ENCODE measurements around the gene AMMECR1.

Gene AMMECR1

DNA sequence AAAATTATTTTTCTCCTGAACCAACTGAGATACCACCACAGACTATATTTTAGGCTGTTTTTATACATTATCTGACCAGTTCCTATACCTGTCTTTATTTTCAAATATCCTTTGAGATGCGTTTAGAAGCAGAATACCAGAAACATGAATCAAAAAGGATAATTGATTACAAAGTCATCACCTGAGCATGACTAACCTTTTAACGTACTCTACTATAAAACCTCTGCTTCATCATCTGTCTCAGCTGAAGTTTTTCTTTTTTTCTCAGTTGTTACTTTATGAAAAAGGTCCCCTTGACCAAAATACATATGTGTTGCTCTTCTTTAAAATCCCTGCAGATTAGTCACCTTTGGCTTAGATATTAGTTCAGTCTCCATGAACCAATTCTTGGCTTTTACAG lies 109.8 kb downstream of the AMMECR1 start:
- DNase-seq: no peak

DNA sequence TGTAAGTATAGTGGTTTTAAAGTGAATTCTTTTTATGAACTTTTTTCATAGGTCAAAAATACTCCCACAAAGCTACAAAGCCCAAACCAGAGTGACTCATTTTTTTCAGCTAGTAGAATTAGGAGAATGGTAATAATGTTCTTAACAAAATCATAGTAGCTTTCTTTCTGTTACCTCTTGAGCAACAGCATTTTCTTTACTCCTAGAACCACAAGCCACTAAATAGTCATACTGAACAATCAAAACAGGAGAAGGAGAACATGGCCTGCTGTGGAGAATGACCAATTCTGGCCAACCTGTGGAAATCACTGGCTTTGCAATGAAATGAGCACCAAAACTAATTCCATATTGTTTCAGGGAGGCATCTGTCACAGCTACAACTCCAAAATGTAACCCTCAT lies 112.9 kb downstream of the AMMECR1 start:
- peak; percentile 18 for DNase-seq

DNA sequence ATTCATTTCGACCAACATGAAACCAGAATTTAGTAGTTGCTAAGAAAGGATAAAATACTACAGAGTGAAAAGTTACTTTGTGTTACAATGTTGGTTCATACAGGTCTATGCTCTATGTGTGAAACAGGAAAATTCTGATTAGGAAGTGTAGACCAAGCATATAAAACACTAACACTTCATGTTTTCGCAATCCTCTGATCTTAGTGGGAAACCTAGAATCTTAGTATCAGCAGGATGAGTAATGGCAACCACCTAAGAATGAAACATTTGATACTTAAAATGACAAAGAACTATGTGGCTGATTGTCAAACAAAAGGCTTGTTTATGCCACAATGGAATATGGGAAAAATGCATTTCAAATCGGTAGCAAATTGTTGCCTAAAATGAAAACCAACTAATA lies 116.1 kb downstream of the AMMECR1 start:
- no peak for DNase-seq

DNA sequence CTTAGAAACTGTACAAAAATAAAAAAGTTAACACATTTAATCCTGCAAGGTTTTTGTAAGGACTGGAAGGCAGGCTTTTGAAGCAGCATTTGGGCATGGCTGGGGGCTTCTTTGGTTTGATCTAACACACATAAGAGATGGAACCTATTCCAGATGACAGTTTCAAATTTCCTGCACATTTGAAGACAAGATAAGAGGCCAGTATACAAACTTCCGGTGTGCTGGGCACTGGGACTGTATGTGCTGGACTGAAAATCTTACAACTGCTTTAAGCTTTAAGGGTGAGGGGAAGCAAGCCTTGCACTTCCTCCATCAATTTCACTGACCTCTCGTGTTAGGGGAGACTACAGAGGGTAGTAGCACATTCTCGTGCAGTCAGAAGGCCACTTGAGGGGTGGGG lies 122.9 kb downstream of the AMMECR1 start:
- DNase-seq: no peak

DNA sequence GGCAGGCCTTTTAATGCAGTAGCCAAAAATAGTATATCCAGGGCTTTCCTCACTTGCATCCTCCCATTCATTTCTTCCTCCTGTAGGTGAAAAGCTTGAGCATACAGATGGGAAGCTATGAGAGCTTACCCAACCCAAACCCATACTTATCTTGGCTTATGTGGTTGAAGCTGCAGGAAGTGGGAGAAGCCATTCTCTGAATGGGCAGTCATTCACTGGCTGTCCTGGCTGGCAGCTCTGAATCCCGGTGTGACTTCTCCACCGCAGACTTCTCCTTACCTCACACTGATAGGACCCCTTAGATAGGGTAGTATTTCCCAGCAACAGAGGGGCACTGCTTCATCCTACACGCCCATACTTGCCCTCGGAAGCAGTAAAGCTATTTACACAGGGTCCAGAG lies 125.4 kb downstream of the AMMECR1 start:
- DNase-seq: no peak

DNA sequence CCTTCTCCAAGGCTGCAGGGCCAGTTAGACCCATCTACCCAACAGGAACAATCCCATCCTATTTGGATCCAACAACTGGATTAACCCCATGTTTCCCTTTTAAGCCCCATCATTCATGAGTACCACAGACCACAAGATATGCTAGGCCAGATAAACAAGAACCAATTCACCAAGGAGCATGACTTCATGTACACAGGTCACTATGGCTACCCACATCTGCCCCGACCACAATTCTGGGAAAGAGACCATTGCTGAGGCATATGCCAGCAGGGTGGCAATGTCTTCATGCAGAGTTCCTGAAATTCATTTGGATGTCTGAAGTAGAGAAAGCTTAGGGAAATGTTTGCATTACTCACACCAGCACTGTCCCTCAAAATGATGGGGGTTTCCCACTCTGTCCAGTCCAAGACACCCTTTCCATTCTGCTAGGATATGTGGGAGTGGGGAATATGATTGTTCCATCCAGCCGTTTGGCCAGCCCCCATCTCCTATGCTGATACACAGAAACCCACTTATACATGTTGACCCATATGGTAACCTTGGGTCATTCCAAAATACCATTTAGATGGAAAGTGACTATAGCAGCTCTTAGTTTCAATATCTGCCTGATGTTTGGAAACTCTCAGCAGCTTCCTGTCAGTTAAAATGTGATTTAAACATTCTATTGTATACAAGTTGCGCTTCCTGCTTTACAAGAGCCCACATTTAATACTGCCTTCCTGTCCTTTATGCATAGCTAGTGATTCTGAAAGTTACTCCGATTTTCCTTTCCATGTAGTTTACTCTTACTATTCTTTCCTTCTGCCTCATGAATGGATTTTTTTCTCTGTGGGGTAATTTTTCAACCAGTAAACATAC lies 129.0 kb downstream of the AMMECR1 start:
- no peak for DNase-seq

DNA sequence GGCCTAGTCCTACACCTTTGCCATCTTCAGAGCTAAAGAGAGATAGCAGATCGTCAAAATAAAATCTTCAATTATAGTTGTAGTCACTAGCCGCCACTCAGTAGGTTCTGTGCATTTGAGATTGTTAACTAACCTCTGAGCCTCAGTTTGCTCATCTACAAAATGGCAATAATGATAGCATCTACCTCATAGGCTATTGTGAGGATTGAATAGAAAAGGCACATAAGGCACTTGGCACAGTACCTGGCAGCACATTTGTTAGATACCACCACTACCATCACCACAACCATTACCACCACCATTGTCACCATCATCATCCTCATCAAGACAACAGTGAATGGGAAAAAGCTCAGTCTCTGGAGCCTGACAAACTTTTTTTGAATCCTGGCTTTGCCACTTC lies 134.6 kb downstream of the AMMECR1 start:
- no peak for DNase-seq

DNA sequence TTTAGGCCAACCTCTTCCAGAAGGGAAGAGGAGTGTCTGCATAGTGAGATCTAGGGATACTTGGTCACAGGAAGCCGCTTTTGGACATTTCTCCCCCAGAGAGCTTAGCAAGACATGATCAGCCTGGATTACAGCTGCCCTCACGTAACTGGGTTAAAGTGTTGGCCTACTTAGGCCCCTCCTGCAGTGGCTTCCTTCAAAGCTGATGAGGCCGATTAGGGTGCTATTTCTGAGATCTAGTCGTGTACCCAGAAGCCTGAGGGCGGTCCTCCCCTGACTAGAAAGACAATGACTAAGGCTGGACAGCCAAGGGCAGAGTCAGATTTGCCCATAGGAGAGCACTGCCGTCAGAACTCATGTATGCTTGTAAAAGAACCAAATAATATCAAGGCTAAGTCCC lies 135.0 kb downstream of the AMMECR1 start:
- no peak for DNase-seq

DNA sequence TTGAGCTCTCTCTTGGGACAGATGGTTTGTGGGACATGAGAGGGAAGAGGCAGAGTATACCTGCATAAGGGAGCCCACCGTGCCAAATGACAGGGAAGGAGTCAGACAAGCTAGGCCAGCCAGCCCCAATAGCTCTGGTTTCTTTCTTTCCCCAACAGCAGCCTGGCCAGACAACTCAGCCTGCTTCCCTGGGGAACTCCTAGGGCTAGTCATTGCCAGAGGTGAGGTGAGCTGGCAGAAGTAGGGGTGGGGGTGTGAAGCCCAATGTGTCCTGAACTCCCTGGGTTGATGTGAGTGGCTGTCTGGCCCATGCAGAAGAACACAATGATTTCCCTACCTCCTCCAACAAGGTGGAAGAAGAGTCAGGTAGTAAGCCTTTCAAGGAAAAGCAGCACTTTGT lies 135.5 kb downstream of the AMMECR1 start:
- no peak for DNase-seq

DNA sequence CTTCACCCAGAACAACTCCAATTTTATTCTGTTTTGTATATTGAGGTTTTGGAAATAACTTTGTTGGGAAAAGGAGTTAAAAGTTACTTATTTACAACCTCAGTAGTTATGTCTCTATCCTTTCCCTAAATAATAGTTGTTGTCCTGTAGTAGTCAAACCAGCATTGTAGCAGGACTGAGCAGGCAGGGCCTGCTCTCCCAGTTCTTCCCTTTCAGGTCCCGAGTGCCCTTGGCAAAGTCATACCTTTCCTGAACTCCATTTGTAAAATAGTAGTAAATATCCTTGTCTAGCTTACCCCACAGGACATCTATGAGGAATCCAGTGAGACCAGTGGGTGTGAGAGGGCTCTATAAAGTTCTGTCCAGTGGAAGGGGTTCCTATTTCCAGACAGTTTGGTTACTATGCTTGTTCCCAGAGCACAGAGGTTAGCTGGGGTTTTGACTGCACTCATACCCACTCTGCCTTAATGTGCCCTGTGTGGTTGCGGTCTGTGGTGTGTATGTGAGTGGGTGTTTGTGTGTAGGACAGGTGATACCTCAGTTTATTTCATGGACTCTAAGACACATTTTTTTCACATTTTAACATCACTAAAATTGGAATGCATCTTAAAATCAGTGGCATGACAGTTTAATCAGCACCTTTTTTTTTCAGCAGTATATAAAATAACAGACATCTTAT lies 136.3 kb downstream of the AMMECR1 start:
- DNase-seq: no peak

DNA sequence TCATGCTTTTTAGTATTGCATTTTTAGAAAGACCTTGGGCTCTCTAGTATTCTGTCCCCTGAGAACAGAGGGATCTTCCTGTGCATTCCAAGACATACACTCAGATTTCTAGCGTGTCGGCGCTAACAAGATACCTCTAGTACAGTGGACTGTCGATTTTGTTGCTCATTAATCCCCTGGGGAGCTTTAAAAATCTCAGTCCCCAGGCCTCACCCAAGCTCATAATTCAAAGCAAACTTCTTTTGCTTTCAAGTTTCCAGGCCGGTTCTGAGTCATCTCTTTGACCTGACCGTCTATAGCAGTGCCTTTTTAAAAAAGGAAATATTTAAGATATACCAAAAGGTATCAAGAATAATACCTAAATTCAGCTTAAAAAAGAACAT lies 137.0 kb downstream of the AMMECR1 start:
- DNase-seq: peak; percentile 15

DNA sequence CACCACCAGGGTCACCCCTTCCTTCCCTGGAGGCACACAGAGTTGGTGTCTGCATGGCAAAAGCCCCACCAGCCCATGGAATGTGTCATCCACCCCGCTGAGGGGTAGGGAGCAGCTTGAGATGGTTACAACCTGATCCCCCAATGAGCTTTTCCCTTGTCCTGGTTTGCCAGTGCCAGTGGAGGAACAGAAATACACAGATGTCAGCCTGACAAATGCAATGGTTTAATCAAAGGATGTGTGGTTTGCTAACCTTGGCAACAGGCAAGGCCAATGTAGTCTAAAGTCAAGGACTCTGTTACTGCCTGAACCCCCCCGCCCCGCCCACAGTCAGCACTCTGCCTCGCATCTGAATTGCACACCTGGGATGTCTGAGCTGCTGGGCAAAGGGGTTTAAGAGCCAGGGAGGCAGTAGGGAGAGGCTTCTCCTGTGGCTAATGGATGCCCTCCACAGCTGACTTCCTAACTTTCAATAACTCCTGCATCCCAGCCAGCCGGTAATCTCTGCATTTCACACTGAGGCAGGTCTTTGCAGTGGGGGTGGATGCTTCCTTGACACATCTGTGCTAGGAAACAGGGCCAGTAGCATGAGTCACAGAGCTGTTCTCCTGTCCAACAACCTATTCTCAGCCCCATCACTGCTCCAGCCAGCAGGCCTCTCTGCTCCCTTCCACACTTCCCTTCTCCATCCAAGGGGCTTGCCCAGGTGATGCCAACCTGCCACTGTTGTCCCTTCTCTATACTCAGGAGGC lies 137.5 kb downstream of the AMMECR1 start:
- DNase-seq: peak; percentile 60

DNA sequence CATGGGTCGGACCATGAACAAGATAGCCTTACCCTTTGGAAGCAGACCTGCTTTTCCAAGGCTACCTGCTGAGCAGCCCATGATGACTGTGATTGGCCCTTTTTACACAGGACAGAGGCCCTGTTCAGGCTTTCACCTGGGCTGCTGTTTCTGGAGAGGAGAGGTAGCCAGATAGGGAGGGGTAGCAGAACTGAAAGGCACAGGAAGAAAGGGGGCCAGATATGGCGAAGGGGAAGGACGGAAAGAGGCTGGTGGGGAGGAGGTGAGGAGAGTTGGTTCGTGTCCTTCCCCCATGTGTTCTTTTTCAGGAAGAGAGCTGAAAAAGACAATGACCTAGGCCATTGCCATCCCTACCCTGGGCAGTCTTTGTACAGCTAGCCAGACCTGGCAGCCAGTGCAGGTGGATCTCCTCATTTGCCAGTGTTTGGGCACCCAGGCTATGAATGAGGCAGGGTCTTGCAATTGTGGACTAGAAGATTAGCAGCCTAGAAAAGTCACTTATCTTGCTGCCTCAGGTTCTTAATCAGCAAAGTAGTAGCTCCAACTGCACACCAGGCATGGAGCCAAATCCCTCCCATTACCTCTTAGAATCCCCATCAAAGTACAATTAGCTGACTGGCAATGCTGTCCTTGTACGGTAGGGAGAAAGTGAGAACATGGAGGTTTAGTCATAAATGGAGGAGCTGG lies 139.6 kb downstream of the AMMECR1 start:
- no peak for DNase-seq

DNA sequence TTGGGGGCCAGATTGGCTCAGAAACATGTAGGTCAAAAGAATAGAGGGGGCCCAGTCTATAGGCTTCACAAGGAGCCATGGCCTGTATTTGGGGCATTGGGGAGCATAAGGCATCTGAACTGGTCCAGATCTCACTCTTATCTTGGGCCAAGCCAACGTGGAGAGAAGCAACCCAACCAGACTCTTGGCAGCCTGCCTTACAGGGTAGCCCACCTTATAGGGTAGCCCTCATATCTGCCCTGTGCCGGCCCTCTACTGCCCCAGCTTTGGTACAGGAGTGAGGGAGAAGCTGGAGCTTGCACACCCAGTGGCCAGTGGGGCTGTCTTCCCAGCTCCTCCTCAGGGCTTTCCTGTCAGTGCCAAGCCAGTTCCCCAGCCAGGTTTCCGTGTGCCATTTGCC lies 142.2 kb downstream of the AMMECR1 start:
- DNase-seq: no peak

DNA sequence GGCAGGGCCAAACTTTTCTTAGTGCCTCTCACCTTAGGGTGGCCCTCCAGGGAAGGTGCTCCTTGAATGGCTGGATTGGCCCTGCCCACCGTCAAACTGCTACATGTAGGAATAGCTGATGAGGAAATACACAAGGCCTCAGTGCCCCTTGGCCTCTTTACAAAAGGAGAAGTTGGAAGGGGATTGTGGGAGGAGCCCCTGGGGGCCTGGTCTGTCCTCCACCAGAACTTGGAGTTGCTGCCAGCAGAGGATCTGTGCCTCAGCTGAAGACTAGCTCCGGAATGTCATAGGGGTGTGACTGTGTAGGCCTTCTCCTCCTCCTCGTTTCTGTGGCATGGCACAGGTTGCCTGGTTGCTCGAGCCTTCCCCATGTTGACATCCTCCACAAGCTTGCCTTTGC lies 142.7 kb downstream of the AMMECR1 start:
- no peak for DNase-seq

DNA sequence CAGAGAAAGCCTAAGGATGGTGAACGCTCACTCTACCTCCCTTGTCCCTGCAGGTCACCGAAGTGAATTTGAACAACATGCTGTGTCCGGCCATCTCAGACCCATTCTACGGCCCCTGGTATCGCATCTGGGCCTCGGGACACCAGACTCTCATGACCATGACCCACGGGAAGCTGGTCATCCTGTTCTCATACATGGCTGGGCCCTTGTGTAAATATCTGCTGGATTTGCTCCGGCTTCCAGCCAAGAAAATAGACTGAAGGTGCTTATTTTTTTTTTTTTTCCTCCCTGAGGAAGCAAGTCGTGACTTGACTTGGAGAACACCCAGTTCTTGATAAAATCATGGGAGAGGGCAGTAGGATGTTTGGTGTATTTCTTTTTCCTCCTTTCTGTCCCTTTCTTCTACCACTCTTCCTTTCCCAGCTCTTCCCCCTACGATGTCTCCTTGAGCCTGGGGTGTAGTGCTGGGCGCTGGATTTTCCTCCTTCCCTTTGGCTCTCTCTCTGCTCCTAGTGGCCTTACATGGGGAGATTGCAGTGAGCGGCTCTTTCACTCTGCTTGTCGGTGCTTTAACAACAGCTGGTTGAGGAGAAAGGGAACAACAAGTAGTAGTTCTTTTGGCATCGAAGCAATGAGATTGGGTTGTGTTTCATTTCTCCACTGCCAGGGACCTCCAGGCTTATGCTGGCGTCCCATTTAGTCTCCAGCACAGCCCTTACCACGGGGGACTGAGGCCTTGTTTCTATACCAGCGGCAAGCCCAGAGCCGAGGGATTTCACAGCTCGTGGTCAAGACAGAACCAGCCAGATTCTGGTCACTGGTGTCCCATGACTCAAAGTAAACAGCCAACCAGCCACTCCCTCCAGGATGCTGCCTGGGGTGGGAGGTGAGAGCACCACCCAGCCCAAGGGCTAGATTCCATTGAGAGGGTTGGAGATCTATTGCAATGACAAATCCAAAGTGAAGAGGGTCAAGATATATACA lies 144.4 kb downstream of the AMMECR1 start:
- DNase-seq: no peak

DNA sequence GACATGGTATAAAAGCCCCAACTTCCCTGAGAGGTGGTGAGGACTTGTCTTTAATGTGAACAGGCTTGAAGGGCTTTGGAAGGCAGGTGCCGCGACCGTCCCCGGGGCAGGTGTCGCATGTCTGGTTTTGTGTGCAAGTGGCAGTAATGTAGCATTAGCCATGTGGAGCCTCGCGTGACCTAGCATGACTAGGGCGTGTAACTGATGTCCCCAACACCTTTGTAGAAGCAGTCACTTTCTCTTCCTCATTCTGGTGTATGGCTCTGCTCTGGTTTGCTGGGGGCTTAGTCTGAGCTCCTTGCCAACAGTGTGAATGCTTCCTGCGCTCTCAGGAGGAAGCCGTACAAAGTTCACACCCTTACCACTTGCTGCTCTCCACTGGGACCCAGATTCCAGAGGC lies 145.7 kb downstream of the AMMECR1 start:
- DNase-seq: no peak

DNA sequence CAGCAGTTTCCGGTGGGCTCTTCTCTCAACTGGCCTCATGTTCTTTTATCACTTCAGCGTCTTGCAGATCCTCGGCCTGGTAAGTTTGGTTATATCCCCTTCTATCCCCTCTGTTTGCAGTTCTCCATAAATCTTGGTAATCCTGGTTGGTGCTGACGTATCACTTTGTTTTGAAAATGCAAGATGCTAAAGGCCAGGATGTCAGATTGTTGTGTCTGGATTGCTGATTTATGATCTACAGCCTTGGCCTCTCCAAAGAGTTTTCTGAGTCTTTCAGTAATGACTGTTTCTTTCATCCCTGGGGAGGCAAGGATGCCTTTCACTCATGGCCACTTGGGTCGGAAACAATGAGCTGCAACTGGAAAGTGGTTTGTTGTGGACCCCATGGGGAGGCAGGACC lies 146.4 kb downstream of the AMMECR1 start:
- DNase-seq: no peak

DNA sequence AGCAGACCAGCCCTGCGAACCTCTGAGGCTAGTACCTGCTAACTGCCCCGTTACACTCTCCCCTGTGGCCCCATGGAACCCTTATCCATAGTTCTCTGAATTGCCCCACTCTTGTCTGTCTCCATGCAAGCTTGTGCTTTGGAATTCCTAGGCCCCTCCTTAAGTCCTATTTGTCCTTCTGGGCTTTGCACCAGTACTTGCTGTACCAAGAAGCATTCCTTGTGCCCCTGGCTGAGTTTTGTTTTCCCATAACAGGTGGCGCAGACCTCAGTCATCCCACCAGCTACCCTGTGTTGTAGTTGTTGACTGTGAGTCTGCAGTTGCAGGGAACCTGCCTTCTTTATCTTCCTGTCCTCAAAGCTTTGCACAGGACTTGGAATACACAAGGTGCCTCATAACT lies 147.9 kb downstream of the AMMECR1 start:
- DNase-seq: no peak

DNA sequence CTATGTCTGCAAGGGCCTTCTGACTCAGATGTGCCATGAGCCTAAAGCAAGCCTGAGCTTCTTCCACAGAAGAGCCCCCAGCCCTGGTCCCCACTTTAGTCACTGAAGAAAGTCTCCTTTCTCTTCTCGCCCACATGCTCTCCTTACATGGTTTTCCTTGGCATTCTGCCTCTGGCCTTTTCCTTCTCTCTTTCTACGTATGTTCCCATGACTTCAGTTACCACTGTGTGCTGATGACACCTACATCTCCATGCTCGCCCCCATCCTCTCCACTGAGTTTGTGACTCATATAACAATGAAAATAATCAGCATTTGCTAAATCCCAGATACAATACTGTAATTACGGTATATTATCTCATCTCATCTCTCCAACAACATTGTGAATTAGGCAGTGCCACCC lies 149.3 kb downstream of the AMMECR1 start:
- DNase-seq: no peak

DNA sequence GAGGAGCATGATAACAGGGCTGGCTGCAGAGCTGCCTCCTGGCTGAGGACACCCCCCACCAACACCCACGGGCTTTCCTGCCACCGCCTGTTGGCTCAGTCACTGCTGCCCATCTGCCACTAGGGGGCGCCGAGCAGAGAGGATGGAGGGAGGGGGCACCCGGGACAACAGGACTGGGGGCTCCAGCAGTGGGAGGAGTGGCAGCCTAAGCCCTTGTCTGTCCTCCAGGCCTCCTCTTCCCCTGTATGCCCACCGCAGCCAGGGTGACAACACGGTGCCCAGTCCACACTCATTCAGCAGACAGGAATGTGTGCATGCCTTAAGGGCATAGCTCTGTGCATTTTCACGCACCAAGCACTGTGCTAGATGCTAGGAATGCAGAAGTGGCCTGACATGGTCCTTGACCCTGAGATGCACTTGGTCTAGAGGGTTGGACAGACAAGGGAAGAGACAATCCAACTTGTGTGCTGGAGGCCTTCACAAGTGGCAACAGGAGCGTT lies 149.9 kb downstream of the AMMECR1 start:
- DNase-seq: no peak

DNA sequence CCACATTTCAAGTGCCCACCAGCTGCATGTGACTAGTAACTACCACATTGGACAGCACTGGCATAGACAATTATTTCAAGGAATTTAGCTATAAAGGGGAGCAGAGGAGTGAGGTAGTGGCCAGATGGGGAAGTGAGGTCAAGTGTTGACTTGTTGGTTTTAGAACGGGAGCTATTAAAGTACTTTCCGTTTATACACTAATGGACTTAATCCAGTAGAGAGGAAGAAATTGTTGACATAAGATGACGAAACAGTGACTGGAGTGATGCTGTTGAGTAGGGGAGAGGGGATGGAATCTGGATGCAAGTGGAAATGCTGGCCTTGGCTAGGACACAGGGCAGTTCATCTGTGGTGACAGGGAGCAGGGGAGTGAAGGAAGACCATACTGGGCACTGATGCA lies 154.4 kb downstream of the AMMECR1 start:
- no peak for DNase-seq

Measured in kidney glomerular epithelial cell (primary cell).